Measurements from ENCODE around the gene TADA1.

The TADA1 gene, protein sequence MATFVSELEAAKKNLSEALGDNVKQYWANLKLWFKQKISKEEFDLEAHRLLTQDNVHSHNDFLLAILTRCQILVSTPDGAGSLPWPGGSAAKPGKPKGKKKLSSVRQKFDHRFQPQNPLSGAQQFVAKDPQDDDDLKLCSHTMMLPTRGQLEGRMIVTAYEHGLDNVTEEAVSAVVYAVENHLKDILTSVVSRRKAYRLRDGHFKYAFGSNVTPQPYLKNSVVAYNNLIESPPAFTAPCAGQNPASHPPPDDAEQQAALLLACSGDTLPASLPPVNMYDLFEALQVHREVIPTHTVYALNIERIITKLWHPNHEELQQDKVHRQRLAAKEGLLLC

GRCh38 chr1:166875734-166876539 lies at the start of gene TADA1:
TADA1 (minus strand) TSS chr1:166876264; CDS start chr1:166876233, 31 bp downstream.
- in situ Hi-C loops (cut with MboI; ENCODE audit: low pct_unique_long_range_greater_than_20kb, low sequenced_read_pairs, unreplicated experiment), result no loop called here
- TF ChIP-seq, protein P1, sequence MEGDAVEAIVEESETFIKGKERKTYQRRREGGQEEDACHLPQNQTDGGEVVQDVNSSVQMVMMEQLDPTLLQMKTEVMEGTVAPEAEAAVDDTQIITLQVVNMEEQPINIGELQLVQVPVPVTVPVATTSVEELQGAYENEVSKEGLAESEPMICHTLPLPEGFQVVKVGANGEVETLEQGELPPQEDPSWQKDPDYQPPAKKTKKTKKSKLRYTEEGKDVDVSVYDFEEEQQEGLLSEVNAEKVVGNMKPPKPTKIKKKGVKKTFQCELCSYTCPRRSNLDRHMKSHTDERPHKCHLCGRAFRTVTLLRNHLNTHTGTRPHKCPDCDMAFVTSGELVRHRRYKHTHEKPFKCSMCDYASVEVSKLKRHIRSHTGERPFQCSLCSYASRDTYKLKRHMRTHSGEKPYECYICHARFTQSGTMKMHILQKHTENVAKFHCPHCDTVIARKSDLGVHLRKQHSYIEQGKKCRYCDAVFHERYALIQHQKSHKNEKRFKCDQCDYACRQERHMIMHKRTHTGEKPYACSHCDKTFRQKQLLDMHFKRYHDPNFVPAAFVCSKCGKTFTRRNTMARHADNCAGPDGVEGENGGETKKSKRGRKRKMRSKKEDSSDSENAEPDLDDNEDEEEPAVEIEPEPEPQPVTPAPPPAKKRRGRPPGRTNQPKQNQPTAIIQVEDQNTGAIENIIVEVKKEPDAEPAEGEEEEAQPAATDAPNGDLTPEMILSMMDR (IDR thresholded peaks at IDR 0.05; ENCODE audit: extremely low read depth, insufficient read depth, missing control alignments), result peak; percentile 35
- peak; percentile 95 for DNase-seq (ENCODE audit: low spot score)

DNA sequence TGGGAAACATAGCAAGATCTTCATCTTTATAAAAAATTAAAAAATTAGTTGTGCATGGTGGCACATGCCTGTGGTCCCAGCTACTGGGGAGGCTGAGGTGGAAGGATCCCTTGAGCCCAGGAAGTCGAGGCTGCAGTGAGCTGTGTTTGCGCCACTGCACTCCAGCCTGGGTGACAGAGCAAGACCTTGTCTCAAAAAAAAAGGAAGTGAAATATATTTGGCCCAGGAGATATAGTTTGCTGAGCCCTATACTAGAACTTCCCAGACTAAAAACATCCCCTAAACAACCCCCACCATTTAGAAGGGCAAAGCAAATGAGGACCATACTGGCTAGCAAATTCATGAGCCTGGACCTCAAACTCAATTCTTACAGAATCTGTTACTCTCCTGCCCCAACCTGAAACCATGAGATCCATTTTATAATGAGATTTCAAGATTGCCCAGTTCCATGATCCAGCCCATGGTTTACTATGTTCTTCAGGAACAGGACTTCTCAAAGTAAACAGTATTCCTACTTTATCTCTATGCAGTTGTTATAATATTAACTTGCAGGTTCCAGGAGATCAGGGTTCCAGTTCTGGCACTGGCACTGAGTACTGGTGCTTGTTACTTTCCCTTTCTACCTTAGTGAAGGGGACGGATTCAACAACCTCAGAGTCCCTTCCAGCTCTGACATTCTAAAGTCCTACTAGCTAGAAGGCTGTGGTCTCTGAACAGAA lies 48.9 kb upstream of the TADA1 start:
- DNase-seq (ENCODE audit: low spot score), result peak; percentile 33
- in situ Hi-C loops (cut with MboI; ENCODE audit: low pct_unique_long_range_greater_than_20kb, low sequenced_read_pairs, unreplicated experiment), result loop anchor here (25.0 kb wide), 1 partner anchor 512 kb away; no protein-coding TSS in a partner anchor
- TF ChIP-seq, protein P1 (IDR thresholded peaks at IDR 0.05; ENCODE audit: extremely low read depth, insufficient read depth, missing control alignments), result no peak

DNA sequence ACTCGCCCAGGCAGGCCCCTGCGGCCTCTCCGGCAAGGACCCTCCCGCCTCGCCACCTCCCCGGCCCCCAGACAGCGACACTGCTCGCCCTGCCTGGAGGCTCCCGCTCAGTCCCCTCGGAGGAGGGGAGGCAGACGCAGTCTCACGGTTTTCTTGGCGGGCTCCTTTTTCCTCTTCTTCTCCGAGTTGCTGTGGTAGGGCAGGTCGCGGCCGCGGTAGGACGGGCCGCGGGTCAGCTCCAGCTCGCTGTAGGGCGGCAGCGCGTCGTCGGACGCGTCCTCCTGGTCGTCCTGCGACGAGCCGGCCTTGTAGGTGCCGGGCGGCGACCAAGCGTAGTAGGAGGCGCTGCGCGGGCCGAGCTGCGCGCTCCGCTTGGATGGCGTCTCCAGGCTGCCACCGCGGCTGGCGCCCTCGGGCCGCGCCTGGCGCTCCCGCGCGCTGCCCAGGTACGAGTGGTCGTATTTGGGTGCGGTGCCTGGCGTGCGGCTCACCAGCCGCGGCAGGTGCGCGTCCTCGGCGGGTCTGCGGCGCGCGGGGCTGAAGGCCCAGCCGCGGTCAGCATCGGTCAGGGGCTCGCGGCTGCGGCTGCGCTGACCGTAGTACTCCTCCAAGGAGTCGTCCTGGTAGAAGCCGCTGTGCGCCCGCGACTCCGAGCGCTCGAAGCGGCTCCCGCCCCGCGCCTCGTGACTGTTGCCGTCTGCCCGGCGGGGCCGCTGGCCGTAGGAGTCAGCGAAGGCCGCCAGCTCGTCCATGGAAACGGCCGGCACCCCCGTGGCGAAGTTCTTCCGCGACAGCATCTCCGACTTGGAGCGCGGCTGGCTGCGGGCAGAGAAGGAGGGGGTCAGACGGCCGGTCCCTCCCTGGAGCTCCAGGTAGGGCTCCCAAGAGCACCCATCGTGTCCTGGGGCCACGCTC lies 44.8 kb upstream of the TADA1 start:
- TF ChIP-seq, protein P1 (IDR thresholded peaks at IDR 0.05; ENCODE audit: extremely low read depth, insufficient read depth, missing control alignments), result no peak
- in situ Hi-C loops (cut with MboI; ENCODE audit: low pct_unique_long_range_greater_than_20kb, low sequenced_read_pairs, unreplicated experiment), result loop anchor here (25.0 kb wide), 1 partner anchor 516 kb away; no protein-coding TSS in a partner anchor
- peak; percentile 34 for DNase-seq (ENCODE audit: low spot score)

DNA sequence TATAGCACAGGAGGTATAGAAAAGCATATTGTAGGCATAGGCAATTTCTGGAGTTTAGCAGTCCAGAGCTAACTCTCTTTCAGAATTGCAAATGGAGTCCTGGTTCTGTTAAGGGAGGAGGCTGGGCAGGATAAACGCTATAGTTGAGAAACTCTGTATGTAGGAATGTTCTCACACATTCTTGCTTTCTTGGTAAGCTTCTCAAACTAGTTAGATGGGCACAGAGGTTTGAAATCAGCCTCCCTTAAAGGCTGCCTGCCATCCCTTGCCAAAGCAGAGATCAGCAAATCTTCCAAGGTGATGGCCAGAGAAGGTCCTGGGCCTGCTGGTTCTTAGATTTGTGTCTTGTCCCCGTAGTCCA lies 42.9 kb upstream of the TADA1 start:
- in situ Hi-C loops (cut with MboI; ENCODE audit: low pct_unique_long_range_greater_than_20kb, low sequenced_read_pairs, unreplicated experiment), result loop anchor here (25.0 kb wide), 1 partner anchor 518 kb away; no protein-coding TSS in a partner anchor
- DNase-seq (ENCODE audit: low spot score), result no peak

GRCh38 chr1:166918088-166918955 lies 42.3 kb upstream of the TADA1 start:
- in situ Hi-C loops (cut with MboI; ENCODE audit: low pct_unique_long_range_greater_than_20kb, low sequenced_read_pairs, unreplicated experiment), result loop anchor here (25.0 kb wide), 1 partner anchor 519 kb away; no protein-coding TSS in a partner anchor
- no peak for DNase-seq (ENCODE audit: low spot score)
- TF ChIP-seq, protein P1 (IDR thresholded peaks at IDR 0.05; ENCODE audit: extremely low read depth, insufficient read depth, missing control alignments), result no peak

More for the DNA sequence above, 42.9 kb upstream of the TADA1 start:
- TF ChIP-seq, protein P1 (IDR thresholded peaks at IDR 0.05; ENCODE audit: extremely low read depth, insufficient read depth, missing control alignments), result no peak

Data from GM13977 (cell line).